ENCODE measurements around the gene CCNY.

DNA sequence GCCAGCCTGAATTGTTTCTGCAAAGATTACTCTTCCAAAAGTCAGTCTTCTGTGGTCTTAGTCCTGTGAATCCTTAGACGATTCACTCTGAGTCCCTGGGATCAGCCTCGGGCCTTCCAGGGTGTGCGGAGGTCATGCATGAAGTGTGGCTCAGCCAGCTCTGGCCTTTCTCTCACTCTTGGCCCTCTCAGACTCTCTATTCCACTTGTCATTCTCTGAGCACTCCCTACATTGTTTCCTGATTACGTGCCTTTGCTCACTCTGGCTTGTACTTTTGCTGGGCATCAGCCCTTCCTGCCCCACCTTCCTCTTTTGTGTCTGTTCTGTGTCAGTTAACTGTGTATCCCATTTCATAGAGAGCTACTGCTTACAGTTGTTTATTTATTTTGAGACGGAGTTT lies 36.0 kb downstream of the CCNY start:
- TF ChIP-seq YY1 (IDR thresholded peaks at IDR 0.05; ENCODE audit: low read depth) = no peak
- TF ChIP-seq, protein P1, sequence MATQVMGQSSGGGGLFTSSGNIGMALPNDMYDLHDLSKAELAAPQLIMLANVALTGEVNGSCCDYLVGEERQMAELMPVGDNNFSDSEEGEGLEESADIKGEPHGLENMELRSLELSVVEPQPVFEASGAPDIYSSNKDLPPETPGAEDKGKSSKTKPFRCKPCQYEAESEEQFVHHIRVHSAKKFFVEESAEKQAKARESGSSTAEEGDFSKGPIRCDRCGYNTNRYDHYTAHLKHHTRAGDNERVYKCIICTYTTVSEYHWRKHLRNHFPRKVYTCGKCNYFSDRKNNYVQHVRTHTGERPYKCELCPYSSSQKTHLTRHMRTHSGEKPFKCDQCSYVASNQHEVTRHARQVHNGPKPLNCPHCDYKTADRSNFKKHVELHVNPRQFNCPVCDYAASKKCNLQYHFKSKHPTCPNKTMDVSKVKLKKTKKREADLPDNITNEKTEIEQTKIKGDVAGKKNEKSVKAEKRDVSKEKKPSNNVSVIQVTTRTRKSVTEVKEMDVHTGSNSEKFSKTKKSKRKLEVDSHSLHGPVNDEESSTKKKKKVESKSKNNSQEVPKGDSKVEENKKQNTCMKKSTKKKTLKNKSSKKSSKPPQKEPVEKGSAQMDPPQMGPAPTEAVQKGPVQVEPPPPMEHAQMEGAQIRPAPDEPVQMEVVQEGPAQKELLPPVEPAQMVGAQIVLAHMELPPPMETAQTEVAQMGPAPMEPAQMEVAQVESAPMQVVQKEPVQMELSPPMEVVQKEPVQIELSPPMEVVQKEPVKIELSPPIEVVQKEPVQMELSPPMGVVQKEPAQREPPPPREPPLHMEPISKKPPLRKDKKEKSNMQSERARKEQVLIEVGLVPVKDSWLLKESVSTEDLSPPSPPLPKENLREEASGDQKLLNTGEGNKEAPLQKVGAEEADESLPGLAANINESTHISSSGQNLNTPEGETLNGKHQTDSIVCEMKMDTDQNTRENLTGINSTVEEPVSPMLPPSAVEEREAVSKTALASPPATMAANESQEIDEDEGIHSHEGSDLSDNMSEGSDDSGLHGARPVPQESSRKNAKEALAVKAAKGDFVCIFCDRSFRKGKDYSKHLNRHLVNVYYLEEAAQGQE (IDR thresholded peaks at IDR 0.05; ENCODE audit: low read depth) = no peak
- TF ChIP-seq RAD21 (IDR thresholded peaks at IDR 0.05; ENCODE audit: low read depth) = no peak
- no peak for TF ChIP-seq CREB1 (IDR thresholded peaks at IDR 0.05; ENCODE audit: low read depth)
- no peak for TF ChIP-seq CEBPB (IDR thresholded peaks at IDR 0.05)
- 0 out of 2 replicates have a peak, but pooled peaks have one; percentile 32 for TF ChIP-seq NFIC (IDR thresholded peaks at IDR 0.05)
- TF ChIP-seq, protein P2, sequence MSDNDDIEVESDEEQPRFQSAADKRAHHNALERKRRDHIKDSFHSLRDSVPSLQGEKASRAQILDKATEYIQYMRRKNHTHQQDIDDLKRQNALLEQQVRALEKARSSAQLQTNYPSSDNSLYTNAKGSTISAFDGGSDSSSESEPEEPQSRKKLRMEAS (IDR thresholded peaks at IDR 0.05) = 0 out of 2 replicates have a peak, but pooled peaks have one; percentile 12
- TF ChIP-seq, protein P3, sequence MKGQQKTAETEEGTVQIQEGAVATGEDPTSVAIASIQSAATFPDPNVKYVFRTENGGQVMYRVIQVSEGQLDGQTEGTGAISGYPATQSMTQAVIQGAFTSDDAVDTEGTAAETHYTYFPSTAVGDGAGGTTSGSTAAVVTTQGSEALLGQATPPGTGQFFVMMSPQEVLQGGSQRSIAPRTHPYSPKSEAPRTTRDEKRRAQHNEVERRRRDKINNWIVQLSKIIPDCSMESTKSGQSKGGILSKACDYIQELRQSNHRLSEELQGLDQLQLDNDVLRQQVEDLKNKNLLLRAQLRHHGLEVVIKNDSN (IDR thresholded peaks at IDR 0.05) = no peak
- TF ChIP-seq TEAD4 (IDR thresholded peaks at IDR 0.05) = no peak
- TF ChIP-seq EP300 (IDR thresholded peaks at IDR 0.05; ENCODE audit: borderline replicate concordance) = peak; percentile 47; the same call in 1 of the 2 replicates
- TF ChIP-seq EGR1 (IDR thresholded peaks at IDR 0.05) = no peak

Measured in Ishikawa (cell line).